ENCODE results near the gene COQ4. TPM values are rescaled to one million over a fixed set of nuclear protein-coding genes. Genes with fewer than 3 reads are reported as not detected.

Gene COQ4
- total RNA-seq, 1 donor: 22.0 TPM

DNA sequence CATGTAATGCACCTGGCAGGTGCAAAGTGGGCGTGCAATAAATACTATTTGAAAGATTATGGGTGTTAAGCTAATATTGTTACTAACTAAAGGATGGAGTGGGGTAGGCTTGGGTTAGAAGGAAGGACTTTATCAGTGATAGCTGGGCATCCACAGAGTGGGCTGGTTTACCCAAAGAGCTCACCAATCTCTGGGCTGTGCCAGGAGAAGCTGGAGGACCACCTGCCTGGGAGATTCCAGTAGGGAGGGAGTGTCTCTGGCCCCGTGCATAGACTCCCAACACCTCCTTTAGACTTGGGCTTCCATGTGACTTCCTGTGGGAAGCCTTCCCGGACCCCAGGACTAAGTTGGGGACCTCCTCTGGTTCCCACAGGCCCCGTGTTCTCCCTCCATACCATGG lies 42.9 kb downstream of the COQ4 start:
- no peak overlapping the region for H3K4me3 ChIP-seq (ENCODE audit: low read depth, low read length)
- TF ChIP-seq, protein P1, sequence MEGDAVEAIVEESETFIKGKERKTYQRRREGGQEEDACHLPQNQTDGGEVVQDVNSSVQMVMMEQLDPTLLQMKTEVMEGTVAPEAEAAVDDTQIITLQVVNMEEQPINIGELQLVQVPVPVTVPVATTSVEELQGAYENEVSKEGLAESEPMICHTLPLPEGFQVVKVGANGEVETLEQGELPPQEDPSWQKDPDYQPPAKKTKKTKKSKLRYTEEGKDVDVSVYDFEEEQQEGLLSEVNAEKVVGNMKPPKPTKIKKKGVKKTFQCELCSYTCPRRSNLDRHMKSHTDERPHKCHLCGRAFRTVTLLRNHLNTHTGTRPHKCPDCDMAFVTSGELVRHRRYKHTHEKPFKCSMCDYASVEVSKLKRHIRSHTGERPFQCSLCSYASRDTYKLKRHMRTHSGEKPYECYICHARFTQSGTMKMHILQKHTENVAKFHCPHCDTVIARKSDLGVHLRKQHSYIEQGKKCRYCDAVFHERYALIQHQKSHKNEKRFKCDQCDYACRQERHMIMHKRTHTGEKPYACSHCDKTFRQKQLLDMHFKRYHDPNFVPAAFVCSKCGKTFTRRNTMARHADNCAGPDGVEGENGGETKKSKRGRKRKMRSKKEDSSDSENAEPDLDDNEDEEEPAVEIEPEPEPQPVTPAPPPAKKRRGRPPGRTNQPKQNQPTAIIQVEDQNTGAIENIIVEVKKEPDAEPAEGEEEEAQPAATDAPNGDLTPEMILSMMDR (IDR thresholded peaks at IDR 0.05; ENCODE audit: insufficient read depth, low read depth, low read length): no peak
- DNase-seq (ENCODE audit: low read depth): no peak

- H3K4me3 ChIP-seq (ENCODE audit: low read depth, low read length): no peak overlapping the region
- no peak for DNase-seq (ENCODE audit: low read depth)
- TF ChIP-seq, protein P1 (IDR thresholded peaks at IDR 0.05; ENCODE audit: insufficient read depth, low read depth, low read length): no peak
Measured at GRCh38 chr9:128369024-128369706, 46.5 kb downstream of the COQ4 start.

DNA sequence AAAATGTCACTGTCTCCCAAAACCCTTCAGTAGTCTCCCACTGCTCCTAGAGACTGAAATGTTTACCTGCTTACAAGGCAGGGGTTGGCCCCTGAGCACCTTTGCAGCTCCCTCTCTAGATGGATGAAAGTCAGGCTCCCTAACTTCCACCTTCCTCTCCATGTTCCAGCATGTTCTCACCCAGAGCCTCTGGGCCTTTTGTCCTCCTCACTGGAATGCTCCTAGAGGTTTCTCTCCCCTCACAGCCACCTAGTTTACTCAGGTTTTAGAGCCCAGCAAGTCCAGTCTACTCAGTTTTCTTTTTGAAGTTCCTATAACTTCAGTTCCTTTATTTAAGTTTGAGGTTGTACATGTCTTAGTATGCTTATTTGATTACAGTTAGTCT lies 47.7 kb downstream of the COQ4 start:
- no peak for DNase-seq (ENCODE audit: low read depth)
- TF ChIP-seq, protein P1 (IDR thresholded peaks at IDR 0.05; ENCODE audit: insufficient read depth, low read depth, low read length): no peak
- peak overlapping the region; percentile 99 for H3K4me3 ChIP-seq (ENCODE audit: low read depth, low read length)

DNA sequence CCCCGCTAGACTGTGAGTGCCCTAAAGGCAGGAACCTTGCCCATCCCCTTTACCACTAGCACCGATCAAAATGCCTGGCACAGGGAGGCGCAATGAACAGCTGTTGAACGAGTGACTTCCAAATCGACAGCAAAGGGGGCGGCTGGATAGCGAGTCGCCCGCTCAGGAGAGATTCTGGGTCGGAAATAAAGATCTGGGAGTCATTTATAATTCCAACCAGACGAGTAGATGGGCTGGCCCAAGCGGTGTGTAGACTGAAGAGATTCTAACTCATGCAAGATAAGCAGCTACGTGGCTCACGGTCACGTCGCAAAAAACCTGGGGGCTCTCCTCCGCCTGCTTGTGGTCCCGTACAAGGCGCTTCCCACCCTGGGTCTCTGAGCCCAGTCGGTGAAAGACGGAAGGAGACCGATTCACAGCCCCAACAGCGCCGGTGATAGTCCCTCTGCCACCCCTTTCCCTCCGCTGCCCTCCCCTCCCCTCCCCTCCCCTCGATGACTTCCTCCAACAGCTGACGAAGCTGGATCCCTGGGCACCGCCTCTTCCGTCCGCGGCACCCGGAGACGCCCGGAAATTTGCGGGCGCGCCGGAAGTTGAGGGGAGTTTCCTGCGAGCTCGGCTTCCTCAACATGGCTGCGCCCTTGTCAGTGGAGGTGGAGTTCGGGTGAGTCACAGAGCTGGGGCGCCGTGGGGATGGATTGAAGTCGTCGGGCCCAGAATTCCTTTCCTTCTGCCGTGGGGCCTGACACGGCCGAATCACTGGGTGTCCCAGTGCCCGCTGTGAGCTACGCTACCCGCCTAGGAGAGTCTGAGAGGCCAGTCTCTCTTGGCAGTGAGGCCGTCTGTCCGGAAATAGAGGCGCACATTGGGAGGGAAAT lies 48.4 kb downstream of the COQ4 start, which contains the start of gene URM1:
URM1 (plus strand) TSS at position 623 of the 878 bp plus-strand sequence; CDS start at position 630, 7 bp downstream.
- TF ChIP-seq, protein P1 (IDR thresholded peaks at IDR 0.05; ENCODE audit: insufficient read depth, low read depth, low read length): peak; percentile 15
- DNase-seq (ENCODE audit: low read depth): peak; percentile 97
- H3K4me3 ChIP-seq (ENCODE audit: low read depth, low read length): peak within 1 kb of the TSS; percentile 99

- TF ChIP-seq, protein P1 (IDR thresholded peaks at IDR 0.05; ENCODE audit: insufficient read depth, low read depth, low read length): no peak
- peak overlapping the region; percentile 99 for H3K4me3 ChIP-seq (ENCODE audit: low read depth, low read length)
- peak; percentile 10 for DNase-seq (ENCODE audit: low read depth)
Measured at GRCh38 chr9:128371630-128372117, 49.0 kb downstream of the COQ4 start.

GRCh38 chr9:128372188-128372641 lies 49.6 kb downstream of the COQ4 start:
- TF ChIP-seq, protein P1 (IDR thresholded peaks at IDR 0.05; ENCODE audit: insufficient read depth, low read depth, low read length): no peak
- H3K4me3 ChIP-seq (ENCODE audit: low read depth, low read length): peak overlapping the region; percentile 99
- DNase-seq (ENCODE audit: low read depth): no peak

Data from fibroblast of villous mesenchyme (primary cell).